Erythroblast (primary cell): ENCODE measurements around the gene ABCC12.

ENCODE experiments used
- GATA1 ChIP-seq: IDR thresholded peaks from 2 replicates; pipeline ENCODE4 v1.6.1; 2011; ENCODE audit warnings: low read depth, mild to moderate bottlenecking, control low read depth, low read length, moderate library complexity
- POLR2A ChIP-seq: IDR thresholded peaks from 2 replicates; pipeline ENCODE4 v1.6.1; 2011; ENCODE audit warnings: mild to moderate bottlenecking, low read length

DNA sequence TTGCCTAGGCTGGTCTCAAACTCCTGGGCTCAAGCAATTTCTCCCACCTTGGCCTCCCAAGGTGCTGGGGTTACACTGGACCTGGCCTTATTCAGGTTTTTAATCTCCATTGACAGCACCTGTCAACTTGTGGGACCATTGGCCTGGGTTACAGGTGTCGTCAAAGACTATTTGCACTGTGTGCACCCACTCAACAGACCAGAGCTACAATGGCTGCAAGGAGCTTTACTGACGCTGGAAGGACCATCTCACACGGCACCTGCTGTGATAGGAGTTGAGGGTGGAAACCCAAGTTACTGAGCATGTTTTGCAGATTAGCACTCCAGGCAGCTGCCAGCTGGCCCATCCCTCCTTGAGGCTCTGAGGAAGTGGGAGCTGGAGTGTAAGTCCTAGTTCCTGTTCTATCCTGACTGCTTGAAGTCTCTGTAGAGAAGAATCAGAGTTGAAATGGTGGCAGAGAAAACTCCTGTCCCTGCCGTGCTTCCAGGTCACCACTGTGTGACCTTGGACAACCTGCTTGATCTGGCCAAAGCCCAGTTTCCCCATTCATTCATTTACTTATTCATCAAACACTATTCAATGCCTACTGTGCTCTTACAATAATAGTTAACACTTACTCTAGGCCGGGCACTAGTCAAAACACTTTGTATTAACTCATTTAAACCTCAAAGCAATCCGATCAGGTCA, 45.9 kb upstream of the ABCC12 start:
- TF ChIP-seq POLR2A (no peak), GATA1 (no peak)
